Left ventricle myocardium superior (tissue), 1 donor: ENCODE results near the gene XG. TPM values are rescaled to one million over a fixed set of nuclear protein-coding genes. Genes with fewer than 3 reads are reported as not detected.
"Not testable (repeated sequence)": the region's sequence is repeated elsewhere in the genome, so short reads cannot be mapped to it uniquely, and the experiment has no call there.

Experiments
- ATAC-seq: fragments of 200-7000 bp; cut with Tn5 transposase; one replicate; pipeline ENCODE4 v1.9.1; 2020; ENCODE audit warnings: mild to moderate bottlenecking, moderate library complexity
- DNase-seq: peaks from one replicate; pipeline ENCODE4 v3.0.0-alpha.2; 2020
- intact Hi-C: fragments of 100-400 bp; cut with micrococcal nuclease; formaldehyde crosslinking; loops from one replicate; pipeline ENCODE4 v1.11.0; 2022
- total RNA-seq: library from RNA; stranded (reverse); fragmentation: NEBNext Ultra II Directional; extraction: Animal tissue kit (Norgen Biotek cat#: 25700); gene quantifications from one replicate; pipeline ENCODE4 v1.2.1, GENCODE V29; 2021
- donor health status: DM: no; HTN: yes; CAD: no; lungs with severe emphysema.

XG gene
- total RNA-seq, 1 donor from 2014 or later = 0.32 TPM

DNA sequence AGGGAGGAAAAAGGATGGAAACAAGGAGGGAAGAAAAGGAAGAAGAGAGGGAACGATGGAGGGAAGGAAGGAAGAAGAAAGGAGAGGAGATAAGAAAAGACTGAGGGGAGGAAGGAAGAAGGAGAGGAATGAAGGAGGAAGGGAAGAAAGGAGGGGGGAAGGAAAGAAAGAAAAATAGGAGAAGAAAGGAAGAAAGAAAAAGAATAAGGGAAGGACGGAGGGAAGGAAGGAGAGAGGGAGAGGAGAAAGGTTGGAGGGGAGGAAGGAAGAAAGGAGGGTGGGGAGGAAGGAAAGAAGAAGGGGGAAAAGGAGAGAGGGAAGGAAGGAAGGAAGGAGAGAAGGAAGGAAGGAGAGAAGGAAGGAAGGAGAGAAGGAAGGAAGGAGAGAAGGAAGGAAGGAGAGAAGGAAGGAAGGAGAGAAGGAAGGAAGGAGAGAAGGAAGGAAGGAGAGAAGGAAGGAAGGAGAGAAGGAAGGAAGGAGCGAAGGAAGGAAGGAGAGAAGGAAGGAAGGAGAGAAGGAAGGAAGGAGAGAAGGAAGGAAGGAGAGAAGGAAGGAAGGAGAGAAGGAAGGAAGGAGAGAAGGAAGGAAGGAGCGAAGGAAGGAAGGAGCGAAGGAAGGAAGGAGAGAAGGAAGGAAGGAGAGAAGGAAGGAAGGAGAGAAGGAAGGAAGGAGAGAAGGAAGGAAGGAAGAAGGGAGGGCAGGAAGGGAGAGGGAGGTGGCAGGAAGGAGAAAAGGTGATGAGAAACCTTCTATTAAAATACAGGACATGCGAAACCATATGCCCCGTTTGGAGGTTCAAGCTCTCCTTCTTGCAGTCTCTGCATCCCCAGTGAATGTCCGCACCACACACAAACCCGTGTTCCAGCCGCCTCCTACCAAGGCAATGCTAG is 21.6 kb downstream of the XG start:
- DNase-seq, intact Hi-C loops, ATAC-seq: not testable (repeated sequence)

DNA sequence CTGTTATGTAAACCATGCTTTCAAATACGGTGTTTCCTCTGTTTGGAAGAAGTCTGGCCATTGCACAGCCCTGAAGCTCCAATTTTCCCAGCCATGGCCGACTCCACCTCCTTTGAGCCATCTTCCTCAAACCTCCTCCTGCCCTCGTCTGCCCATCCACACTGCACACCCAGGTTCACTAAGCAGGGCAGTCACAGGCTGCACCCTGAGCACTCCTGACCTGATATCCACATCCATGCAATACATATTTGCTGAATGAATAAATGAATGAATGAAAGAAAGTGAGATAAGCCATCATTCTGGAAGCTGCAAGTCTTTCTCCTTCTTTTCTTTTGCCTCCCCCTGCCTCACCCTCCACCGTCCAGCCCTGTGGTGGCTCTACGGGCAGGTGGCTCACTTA is 22.2 kb downstream of the XG start:
- ATAC-seq = no peak
- intact Hi-C loops = no loop called here

DNA sequence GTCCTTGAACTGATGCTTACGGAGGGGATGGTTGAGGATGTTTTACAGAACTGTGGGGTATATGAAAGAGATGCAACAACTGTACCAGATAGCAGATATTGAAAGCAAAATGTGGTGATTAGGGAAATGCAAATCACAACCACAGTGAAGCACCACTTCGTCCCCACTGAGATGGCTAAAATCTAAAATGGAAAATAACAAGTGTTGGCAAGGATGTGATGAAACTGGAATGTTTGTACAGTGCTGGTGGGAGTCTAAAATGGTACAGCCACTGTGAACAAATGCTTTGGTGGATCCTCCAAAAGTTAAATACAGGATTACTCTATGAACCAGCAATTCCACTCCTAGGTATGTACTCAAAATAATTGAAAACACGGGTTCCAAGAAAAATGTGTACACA is 22.9 kb downstream of the XG start:
- ATAC-seq = no peak
- intact Hi-C loops = no loop called here
- DNase-seq = no peak

More for the DNA sequence above, 22.2 kb downstream of the XG start:
- no peak for DNase-seq

DNA sequence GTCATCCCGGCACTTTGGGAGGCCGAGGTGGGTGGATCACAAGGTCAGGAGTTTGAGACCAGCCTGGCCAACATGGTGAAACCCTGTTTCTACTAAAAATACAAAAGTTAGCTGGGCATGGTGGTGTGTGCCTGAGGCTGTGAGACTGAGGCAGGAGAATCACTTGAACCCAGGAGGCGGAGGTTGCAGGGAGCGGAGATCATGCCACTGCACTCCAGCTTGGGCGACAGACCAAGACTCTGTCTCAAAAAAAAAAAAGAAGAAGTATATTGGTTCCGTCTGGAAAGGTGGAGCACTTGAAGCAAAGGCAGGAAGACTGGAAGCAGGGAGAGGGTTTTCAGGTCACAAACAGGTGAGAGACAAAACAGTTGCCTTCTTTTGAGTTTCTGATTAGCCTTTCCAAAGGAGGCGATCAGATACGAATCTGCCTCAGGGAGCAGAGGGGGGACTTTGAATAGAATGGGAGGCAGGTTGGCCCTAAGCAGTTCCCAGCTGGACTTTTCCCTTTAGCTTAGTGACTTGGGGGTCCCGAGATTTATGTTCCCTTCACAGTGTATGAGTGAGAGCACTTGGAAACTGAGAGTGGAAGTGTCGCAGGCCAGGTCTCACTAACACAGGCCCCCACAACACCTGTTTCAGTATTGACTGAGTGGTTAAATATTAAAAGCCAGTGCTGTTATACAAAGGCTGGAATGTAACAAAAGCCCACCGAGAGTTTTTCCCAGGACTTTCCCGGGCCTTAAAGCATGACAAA is 28.8 kb downstream of the XG start:
- ATAC-seq, intact Hi-C loops, DNase-seq: not testable (repeated sequence)

DNA sequence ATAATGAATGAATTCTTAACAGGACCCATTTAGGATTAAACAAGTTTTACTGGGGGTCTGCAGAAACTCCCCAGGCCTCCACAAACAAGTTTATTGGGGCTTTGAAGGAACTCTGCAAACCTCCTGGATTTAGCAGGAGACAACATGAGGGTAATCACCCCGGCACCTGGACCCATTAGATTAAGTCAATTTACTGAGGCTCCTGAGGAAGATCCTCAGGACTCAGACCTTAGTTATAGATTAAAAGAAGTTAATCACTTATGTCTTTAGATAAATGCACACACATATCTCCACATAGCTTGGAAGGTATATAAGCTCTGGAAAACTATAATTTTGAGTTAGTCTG is 29.4 kb downstream of the XG start:
- no peak for DNase-seq
- ATAC-seq = no peak
- intact Hi-C loops = no loop called here

DNA sequence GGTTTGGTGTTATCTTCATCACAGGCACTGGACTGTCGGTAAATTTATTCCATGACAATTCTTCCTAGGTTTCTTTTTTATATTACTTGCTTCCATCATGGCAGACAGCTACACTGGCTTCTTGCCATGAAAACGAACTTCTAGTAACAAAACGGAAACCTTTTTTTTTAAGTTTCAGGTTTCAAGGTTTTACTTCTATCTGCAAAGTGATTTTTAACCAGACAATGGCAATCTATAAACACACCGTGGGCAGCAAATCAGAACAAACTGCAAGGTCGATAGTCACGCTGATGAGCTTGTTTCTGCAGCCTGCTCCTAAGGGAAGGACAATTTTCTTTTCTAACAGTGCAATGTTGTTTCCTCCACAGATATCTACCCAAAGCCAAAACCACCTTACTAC is 29.9 kb downstream of the XG start:
- DNase-seq (no peak), ATAC-seq (no peak)
- intact Hi-C loops = no loop called here

DNA sequence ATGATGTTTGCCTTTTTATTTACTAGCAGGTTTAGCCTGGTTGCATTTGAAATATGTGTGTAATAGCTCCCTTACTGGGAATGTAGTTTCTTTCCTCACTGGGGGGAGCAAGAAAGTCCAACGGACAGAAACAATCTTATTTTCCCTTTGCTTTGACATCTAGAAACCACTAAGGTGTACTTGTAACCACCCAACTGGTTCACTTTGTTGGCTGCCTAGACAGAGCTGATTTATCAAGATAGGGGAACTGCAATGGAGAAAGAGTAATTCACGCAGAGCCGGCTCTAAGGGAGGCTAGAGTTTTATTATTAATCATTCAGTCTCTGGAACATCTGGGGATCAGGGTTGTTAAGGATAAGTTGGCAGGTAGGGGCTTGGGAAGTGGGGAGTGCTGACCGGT is 30.3 kb downstream of the XG start:
- intact Hi-C loops = no loop called here
- no peak for ATAC-seq
- DNase-seq = no peak

DNA sequence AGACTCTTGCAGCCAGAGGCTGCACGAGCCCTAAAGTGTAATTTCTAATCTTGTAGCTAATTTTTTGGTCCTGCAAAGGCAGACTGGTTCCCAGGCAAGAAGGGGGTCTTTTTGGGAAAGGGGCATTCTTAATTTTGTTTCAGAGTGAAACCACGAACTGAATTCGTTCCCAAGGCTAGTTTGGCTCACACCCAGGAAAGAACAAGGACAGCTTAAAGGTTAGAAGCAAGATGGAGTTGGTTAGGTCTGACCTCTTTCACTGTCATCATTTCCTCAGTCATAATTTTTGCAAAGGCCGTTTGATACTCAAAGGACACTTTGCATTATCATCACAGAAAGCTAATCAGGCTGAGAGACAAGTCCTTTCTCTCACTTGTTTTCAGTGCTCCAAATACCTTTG is 30.9 kb downstream of the XG start:
- intact Hi-C loops = no loop called here
- no peak for DNase-seq
- ATAC-seq = no peak

DNA sequence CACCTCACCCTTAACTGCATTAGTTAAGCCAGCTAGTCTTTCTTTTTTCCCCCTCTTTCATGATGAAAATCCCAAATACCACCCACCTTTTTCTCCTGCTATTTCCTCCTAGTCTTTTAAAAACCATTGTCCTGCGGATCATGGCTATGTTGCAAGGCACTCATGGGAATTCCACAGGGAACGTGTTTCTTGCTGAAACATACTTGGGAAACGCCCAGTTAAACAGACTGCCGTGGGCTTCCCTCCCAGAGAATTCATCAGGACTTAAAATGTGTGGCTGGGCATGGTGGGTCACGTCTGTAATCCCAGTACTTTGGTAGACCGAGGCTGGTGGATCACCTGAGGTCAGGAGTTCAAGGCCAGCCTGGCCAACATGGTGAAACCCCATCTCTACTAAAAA is 32.2 kb downstream of the XG start:
- no peak for ATAC-seq
- DNase-seq = no peak
- intact Hi-C loops = no loop called here

DNA sequence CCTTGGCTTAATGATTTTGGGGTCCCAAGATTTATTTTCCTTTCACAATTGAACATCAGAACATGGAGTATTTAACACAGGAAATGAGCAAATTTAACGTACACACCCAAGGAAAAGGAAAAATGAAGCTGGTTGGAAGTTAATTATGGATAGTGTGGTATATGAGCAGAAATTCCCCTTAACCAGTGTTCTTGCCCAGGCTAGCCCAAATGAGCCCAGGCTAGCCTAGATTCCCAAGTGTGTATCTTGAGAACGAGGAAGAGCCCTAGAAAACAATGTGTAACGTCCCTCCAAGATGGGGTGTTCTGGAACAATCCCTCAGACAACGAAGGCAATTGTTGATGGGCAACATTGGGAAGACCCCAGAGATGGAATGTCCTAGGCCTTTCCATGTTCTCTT is 33.7 kb downstream of the XG start:
- no peak for DNase-seq
- no peak for ATAC-seq
- intact Hi-C loops = no loop called here

DNA sequence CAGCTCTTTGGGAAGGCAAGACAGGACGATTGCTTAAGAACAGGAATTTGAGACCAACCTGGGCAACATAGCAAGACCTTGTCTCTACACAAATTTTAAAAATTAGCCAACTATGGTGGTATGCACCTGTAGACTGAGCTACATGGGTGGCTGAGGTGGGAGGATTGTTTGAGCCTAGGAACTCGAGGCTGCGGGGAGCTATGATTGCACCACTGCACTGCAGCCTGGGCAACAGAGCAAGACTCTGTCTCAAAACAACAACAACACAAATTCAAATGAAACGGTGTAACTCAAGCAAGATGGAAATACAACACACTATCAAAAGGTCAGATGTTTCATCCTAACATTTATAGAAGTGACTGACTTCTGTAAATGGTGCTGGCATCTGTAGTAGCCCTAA is 37.1 kb downstream of the XG start:
- intact Hi-C loops = no loop called here
- ATAC-seq (no peak), DNase-seq (no peak)

DNA sequence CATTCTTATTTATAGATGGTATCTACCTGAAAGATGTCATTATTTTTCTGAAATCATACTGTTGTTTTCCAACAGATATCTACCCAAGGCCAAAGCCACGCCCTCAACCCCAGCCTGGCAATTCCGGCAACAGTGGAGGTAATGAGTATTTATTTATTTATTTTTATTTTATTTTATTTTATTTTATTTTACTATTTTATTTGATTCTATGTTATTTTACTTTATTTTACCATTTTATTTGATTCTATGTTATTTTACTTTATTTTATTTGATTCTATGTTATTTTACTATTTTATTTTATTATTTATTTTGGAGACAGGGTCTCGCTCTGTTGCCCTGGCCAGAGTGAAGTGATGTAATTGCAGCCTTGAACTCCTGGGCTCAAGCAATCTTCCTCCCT is 37.7 kb downstream of the XG start:
- intact Hi-C loops = no loop called here
- DNase-seq = no peak
- ATAC-seq = no peak

DNA sequence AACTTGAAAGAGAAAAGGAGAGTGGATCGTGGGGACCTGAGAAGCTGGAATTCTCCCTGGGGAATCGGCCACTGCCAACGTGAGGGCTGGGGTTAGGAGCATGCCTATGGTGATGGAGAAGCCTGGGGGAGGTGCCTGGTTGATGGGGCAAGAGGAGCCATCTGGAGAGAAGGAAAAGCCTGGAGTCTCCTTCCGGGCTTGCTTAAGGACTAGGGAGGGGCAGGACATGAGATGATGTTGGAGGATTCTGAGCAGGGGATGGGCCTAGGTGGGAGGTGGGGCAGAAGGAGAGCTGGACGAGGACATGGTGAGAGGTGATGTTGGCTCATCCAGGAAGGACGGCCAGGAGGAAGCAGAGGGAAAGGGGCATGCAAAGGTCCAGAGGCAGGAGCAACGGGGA is 41.9 kb downstream of the XG start:
- ATAC-seq = no peak
- intact Hi-C loops = no loop called here
- no peak for DNase-seq

DNA sequence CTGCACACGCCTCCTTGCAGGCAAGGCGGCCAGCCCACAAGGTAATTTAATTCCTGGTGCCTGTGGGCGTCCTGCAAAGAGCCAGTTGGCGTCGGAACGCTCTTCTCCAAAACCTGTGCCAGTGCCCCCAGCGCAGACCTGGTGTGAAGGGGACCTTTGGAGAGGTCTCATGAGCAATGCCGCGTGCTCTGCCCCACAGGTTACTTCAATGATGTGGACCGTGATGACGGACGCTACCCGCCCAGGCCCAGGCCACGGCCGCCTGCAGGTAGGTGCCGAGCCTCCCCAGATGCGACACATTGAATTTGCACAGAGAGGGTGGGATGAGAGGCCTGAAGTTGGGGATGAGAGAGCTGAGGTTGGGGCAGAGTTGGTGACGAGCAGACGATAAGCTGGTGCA is 42.5 kb downstream of the XG start:
- ATAC-seq = no peak
- DNase-seq = no peak
- intact Hi-C loops = no loop called here

DNA sequence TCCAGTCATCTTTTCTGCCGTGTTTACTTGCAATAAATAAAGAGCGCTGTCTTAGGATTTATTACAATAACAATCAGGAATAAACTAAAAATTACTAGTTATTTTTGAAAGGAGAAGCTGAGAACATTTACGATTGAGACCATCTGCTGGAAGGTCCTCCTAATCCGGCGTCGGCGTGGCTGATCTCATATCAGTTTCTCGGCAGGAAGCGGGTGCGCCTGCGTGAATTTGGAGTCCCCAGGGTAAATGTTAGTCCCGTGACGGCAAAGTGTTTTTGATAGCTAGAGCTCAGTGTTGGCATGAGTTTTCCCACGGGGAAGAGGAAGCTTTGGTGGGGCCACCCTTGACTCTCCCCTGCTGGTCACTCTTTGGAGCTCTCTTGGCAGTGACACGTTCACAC is 45.0 kb downstream of the XG start:
- intact Hi-C loops, ATAC-seq, DNase-seq: not testable (repeated sequence)

DNA sequence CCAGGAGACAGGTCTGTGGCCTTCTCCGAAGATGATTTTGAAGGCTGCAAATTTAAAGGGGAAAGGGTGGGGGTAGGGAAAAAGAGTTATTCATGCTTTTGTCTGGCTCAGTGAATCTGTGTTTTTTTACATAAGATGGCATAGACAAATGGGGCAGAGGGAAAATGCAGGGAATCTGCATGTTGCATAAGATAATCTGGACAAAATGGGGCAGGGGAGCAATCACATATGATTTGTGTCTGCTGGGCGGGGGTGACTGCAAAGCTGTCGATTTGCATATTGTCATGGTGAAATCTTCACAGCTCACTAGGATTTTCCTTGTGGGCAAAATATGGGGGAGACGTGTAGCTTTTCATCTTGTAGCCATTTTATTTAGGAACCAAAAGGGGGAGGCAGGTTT is 47.5 kb downstream of the XG start:
- ATAC-seq = no peak
- intact Hi-C loops = no loop called here
- no peak for DNase-seq

DNA sequence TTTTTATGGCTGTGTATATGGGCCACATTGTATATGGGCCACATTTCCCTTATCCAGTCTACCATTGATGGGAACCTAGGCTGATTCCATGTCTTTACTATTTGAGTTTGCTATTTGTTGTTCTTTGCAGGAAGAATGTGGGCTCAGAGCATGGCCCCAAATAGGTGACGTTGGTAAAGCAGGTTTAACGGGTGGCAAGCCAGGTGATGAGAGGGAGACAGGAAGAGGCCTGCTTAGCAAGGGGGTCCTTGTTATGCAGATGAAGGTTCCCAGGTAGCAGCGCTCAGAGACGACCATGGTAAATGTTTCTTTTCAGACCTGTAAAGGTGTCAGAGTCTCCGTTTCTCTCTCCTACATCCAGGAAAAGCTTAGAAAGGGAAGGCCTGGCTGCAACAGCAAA is 48.1 kb downstream of the XG start:
- DNase-seq, ATAC-seq, intact Hi-C loops: not testable (repeated sequence)

DNA sequence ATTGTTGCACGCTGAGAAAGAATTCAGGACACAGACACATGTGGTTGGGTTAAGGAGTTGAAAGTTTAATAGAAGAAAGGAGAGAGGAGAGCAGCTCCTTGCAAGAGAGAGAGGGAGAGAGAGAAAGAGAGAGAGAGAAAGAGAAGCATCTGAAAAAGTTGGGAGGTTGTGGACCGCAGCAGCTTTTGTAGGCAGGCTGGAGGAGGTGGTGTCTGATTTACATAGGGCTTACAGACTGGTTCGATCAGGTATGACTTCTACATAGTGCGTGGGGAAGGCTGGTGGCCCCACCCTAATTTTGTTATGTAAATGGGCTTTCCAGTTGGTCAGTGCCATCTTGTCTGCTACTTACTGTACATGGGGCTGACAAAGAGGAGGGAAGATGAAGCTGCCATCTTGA is 49.4 kb downstream of the XG start:
- ATAC-seq = no peak
- intact Hi-C loops = no loop called here

DNA sequence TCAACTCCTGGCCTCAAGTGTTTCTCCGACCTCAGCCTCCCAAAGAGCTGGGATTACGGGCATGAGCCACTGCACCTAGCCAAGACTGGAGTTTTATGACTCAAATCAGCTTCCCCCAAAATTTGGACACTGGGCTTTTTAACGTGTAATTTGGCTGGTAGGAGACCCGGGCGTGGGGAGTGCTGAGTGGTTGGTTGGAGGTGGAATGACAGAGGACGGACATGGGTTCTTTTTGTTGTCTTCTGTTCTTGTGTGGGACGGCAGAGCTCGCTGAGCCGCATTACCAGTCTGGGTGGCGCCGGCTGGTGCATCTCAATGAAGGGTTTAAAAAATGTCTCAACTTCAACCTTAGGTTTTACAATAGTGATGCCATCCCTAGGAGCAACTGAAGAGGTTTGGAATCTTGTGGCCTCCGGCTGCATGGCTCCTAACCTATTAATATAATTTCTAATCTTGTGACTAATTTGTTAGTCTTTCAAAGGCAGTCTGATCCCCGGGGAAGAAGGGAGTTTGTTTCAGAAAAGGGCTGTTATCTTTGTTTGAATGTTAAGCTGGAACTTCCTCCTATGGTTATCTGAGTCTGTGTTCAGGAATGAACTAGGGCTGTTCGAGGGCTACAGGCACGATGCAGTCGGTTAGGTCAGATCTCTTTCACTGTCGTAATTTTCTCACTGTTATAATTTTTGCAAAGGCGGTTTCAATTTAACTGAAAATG is 50.7 kb downstream of the XG start:
- intact Hi-C loops, DNase-seq, ATAC-seq: not testable (repeated sequence)

More for the DNA sequence above, 49.4 kb downstream of the XG start:
- DNase-seq = no peak

DNA sequence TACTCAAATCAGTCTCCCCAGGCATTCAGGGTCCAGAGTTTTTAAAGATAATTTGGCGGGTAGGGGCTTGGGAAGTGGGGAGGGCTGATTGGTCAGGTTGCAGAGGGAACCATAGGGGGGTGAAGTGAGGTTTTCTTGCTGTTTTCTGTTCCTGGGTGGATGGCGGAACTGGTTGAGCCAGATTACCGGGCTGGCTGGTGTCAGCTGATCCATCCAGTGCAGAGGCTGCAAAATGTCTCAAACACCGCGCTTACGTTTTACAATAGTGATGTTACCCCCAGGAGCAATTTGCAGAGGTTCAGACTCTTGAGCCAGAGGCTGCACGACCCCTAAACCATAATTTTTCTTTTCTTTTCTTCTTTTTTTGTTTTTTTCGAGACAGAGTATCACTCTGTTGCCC is 51.6 kb downstream of the XG start:
- intact Hi-C loops, DNase-seq, ATAC-seq: not testable (repeated sequence)
